ENCODE measurements around the gene CCL23.
"Not testable (repeated sequence)": the region's sequence is repeated elsewhere in the genome, so short reads cannot be mapped to it uniquely, and the experiment has no call there.

Gene CCL23, protein sequence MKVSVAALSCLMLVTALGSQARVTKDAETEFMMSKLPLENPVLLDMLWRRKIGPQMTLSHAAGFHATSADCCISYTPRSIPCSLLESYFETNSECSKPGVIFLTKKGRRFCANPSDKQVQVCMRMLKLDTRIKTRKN

DNA sequence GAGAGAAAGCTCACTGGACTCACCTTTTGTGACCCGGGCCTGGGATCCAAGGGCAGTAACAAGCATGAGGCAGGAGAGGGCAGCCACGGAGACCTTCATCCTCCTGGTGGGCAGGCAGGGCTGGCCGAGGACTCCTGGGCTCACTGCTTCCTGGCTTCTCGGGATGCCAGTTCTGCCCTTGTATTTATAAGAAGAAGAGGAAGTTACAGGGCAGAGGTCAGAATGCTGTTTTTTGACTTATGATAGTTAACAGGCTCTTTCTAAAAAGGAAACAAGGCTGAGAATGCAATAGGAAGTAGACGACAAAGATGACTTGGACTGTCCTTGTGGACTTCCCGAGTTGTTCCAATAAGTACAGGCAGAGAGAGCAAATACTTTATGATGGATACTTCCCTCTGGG lies at the start of gene CCL23:
CCL23 (minus strand) TSS at position 174 of the 400 bp plus-strand sequence; CDS start at position 99, 75 bp downstream.
- DNase-seq (ENCODE audit: low read depth), result no peak

DNA sequence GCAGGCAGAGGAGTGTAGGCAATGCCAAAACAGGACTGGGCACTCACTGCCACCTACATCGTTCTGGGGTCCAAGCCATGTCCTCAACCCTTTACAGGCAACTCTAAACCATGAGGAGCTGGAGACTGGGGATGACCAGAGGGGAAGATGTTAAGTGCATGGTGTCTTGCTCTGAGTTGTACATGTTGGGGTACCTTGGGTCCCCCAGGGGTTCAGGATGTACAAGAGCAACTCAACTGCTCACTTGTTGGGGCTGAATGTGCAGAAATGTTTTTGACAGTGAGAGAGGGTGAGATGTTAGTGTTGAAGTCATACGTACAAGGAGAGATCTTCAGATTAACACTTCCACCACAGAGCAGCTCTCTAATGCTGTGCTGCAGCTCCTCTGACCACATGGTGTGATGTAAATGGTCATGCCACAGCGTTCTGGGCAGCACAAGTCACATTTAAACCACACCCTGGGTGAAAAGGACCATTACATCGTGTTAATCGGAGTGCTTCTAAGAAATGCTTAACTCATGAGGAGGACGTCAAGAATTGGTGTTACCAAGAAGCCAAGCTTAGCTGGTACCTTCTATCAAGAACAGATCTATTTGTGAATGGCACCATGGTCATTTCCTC lies 48.7 kb upstream of the CCL23 start:
- no peak for DNase-seq (ENCODE audit: low read depth)

DNA sequence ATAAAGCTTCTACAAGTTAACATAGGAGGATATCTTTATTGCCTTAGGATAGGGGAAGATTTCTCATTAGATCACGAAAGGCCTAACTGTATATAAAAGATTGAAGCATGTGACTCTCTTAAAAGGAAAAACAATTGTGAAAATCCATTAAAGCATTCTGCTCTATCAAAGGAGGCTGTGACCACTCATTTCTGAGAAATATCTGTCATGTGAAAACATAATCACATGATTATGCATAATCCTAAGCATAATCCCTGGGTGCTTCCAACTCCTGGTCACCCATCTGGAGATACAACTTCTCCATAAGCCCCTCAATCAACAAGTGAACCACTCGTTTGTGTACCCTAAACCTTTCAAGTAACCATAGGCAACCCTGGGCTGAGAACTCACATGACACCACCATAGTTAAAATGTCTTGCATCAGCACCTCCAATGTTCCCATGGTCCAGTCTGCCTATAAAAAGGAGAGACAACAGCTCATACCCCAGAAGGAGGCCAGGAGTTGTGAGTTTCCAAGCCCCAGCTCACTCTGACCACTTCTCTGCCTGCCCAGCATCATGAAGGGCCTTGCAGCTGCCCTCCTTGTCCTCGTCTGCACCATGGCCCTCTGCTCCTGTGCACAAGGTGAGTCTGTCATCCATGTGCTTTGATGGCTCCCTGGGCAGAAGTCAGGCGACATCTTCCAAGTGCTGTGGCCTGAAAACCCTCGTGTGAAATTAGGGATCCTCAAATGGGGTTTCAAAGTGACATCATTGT lies 46.2 kb upstream of the CCL23 start, which contains the start of gene CCL18:
CCL18 (plus strand) TSS at position 487 of the 756 bp plus-strand sequence; CDS start at position 558, 71 bp downstream.
- no peak for DNase-seq (ENCODE audit: low read depth)

DNA sequence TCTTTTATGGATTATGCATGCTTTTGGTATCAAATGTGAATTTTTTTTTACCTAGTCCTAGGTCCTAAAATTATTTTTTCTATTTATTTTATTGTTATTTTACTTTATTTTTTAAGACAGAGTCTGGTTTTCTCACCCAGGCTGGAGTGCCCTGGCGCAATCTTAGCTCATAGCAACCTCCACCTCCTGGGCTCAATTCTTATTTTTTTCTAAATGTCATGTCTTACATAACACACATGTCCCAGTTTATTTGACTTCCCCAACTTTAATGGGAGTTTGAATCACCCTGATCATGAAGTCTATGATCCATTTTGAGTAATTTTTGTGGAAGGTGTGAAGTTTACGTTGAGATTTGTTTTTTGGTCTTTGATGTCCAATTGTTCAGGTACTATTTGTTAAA lies 43.0 kb upstream of the CCL23 start:
- DNase-seq (ENCODE audit: low read depth), result no peak

DNA sequence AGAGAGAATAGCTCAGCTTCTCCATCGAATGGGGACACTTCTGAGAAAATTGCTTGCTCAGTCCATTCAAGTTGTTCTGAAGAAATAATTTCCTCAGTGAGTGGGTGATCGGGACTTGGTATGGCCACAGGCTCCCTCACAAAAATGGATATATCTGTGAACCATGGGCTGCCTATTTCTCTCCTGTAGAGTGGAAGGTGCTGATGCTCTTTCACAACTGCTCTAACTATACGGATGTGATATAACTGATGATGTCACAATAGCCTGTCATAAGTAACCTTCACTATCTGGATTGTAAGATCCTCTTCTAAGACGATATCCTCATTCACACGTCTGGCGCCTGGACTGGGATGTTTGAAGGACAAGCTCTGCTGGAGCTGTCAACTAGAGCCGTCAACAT lies 41.6 kb upstream of the CCL23 start:
- no peak for DNase-seq (ENCODE audit: low read depth)

DNA sequence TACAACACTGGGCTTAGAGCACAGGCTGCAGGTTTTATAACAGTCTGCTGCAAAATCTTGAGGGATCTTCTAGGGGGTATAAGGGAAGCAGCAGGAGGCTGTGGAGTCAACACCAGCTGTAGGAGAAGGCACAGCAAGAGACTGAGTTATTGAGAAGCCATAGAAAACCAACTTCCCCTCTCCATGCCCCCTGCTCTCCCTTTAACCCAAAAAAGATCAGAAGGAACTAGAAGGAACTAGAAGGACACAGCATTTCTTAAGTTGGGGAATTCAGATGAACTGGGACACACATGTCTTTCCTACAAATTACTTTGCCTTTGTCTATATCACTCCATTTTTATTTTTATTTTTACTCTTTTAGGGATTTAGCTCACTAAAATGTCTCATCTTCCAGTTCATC lies 40.1 kb upstream of the CCL23 start:
- no peak for DNase-seq (ENCODE audit: low read depth)

DNA sequence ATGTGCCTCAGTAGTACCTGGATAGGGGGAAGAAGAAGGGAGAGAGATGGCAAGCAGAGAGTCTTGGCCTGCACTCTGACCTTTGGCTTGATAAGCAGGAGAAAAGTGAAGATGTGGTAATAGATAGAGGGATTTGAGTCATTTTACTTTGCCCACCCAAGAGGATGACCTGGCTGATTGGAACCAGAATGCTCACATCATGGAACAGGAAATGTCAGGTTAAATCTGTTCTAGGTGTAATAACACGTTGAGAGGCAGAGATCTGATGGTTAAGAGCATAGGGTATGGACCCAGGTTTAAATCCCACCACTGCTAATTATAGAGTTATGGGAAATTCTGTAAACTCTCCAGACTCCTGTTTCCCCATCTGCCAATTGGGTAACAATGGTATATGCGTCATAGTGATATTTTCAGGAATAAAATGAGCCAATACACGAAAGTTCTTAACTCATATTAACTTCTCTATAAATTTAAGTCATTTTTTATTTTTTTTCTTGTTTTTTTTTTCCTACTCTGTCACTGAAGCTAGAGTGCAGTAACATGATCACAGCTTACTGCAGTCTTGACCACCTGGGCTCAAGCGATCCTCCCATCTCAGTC lies 38.2 kb upstream of the CCL23 start:
- no peak for DNase-seq (ENCODE audit: low read depth)

DNA sequence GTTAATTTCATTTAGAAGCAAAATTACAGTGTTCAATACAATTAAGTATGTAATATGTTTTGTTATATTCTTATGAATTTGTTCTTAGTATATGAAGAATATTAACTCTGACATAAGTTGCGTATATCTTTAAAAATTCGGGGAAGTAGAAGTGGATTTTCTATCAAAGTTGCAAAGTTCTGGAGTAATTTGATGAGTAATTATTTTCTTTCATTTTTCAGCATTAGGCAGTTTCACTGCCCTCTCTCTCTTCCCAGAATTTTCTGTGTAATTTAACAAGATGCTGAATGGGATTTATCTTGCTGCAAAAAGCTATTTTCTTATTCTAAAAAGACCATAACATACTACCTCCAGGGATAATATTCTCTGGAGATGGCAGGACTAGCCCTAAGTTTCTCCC lies 37.4 kb upstream of the CCL23 start:
- no peak for DNase-seq (ENCODE audit: low read depth)

DNA sequence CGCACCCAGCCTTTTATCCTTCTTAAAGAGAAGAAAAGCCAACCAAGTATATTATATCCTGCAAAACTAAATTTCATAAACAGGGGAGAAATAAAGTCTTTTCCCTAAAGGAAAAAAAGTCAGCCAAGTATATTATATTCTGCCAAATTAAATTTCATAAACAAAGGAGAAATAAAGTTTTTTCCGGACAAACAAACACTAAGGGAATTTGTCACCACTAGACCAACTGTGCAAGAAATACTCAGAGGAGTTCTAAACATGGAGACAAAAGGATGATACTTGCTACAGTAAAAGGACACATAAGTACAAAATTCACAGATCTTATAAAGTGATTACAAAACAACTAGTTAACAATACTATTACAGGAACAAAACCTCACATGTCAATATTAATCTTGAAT lies 31.9 kb upstream of the CCL23 start:
- DNase-seq (ENCODE audit: low read depth), result no peak

DNA sequence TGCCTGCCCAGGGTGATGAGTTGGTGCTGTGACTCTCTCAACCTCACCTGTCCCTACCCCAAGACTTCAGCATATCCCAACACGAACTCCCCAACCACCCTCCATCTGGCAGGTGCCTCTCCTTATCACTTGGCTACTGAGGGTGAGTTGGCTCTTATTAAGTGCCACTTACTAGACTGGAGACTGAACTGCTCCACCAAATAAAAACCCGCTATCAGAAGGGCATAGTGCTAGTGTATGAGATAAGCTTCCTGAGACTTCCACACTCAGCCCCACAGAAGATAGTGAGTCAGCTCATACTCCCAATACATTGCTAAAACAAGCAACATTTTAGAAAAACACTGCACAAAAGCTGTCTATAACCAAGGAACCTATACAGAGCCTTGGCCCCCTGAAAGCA lies 30.3 kb upstream of the CCL23 start:
- no peak for DNase-seq (ENCODE audit: low read depth)

DNA sequence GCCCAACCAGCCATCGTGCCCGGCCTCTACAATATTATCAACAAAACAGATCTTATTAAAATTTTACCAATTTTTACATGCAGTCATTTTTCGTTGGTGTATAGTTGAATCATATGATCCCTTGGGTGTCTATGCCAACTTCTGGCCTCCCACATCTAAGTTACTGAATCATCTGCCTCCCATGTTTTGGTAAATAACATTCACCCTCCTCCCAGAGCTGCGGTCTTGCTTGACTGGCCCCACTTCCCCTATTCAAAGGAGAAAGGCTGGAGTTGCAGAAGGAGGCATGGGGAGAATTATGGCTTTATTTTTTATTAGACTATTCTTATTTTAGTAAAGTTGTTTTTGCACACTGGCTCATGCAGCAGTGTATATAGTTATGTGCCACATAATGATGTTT lies 18.5 kb upstream of the CCL23 start:
- no peak for DNase-seq (ENCODE audit: low read depth)

DNA sequence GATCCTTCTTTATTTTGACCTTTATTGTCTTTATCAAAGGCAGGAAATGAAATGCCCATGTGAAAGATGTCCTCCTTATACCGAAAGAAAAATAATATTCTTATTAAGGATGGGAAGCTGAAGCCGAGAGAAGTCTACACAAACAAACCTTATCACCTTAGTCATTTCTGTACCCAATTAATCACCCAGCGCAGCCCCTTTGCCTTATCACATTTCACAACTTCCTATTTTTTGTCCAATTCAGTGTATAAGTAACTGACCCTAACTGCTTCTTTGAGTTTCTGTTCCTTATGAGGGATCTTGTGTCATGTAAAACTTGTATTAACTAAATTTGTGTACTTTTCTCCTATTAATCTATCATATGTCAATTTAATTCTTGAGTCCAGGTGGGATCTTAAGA lies 16.4 kb upstream of the CCL23 start:
- no peak for DNase-seq (ENCODE audit: low read depth)

DNA sequence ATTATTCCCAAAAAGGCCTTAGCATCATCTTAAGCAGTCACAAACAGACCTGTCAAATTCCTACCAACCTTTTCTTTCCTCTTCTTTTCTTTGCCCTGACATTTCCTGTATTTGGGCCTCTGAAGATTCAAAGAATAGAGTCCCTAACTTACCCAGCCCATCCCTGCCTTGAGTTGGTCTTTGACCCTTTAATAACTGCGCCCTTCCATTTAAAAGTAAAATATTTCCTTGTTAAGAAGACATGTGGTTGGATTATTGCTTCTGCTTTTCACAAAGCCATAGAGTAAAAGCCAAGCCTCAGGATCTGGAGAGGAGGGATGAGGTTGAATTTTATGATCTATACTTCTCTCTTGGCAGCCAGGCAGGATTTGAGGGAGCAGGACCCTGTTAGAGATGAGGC lies 13.2 kb upstream of the CCL23 start:
- DNase-seq (ENCODE audit: low read depth), result no peak

DNA sequence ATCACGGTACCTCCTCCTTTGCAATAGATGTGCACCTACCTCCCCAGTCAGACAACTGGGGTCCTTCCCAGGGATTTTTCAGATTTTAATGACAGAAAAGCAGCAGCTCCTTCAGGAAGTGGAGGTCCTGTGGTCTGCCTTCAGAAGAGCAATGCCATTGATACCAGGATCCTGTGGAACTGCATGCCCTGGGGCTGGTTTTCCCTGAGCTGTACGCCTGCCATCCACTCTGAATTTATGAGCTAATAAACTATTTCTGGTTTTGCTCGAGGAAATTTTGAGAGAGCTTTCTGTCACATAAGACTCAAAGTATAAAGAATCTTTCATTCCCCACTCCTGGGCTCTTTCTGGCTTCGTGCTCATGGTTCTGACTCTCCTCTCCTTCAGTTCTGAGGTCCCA lies 10.0 kb upstream of the CCL23 start:
- no peak for DNase-seq (ENCODE audit: low read depth)

DNA sequence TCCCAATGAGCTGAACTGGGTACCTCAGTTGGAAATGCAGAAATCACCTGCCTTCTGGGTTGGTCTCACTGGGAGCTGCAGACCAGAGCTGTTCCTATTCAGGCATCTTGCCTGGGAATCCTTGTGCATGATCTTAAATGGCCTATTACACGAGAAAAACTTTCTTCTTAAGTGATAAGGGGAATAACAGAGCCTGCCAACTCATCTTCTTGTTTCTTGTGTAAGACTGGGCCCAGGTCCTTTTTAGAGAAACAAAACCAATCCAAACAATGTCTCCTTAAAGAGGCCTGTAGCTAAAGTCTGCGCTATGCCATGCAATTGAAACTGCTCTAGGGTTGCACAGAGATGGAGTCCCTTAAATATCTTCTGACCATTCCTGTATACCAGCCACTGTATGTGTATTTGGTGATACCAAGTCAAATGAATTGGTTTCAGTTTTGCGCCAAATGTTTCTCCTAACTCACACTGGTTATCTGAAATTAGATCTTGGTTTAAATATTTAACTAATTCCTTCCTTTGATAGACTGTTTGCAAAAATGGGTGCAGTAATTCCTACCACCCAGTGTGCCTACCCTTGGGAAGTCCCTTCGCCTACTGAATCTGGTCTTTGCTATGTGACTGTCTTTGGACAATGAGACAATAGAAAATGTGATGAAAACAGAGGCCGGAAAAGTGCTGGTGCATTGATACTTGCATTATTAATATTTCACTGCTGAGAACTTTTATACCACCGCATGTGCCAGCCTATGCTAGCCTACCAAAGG lies 6.5 kb upstream of the CCL23 start:
- DNase-seq (ENCODE audit: low read depth), result no peak

DNA sequence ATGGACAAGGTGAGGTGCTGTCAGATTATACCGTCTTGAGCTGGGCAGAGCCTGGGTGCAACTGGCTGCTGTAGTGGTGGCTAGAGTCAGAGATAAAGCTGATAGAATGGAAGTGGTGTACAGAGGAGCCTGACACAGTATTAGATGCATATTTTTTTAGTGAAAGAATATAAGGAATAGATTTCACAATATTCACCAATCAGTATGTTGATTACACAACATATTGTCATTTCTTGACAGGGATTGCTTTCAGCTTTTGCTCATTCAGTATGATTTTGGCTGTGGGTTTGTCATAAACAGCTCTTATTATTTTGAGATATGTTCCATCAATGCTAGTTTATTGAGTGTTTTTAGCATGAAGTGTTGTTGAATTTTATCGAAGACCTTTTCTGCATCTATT lies 1.7 kb upstream of the CCL23 start:
- DNase-seq (ENCODE audit: low read depth), result no peak

DNA sequence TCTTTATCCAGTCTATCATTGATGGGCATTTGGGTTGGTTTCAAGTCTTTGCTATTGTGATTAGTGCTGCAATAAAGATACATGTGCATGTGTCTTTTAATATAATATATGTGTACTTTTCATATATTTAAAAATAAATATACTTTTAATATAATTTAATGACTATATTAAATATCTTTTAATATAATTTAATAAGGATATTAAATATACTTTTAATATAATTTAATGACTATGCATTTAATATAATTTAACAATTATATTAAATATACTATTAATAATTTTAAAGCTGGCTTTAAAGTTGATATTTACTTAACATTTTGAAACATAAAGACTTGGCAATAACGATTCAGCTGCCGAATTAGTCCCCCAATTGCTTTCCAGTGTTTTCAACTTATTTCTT lies 1.2 kb downstream of the CCL23 start:
- no peak for DNase-seq (ENCODE audit: low read depth)

DNA sequence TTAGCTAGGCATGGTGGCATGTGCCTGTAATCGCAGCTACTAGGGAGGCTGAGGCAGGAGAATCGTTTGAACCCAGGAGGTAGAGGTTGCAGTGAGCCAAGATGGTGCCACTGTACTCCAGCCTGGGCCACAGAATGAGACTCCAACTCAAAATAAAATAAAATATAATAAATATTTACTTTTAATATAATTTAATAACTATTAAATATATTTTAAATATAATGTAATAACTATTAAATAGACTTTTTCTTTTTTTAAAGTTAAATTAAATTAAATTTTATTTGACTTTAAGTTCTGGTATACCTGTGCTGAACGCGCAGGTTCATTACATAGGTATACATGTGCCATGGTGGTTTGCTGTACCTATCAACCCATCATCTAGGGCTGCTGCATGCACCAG lies 1.9 kb downstream of the CCL23 start:
- DNase-seq (ENCODE audit: low read depth), result not testable (repeated sequence)

DNA sequence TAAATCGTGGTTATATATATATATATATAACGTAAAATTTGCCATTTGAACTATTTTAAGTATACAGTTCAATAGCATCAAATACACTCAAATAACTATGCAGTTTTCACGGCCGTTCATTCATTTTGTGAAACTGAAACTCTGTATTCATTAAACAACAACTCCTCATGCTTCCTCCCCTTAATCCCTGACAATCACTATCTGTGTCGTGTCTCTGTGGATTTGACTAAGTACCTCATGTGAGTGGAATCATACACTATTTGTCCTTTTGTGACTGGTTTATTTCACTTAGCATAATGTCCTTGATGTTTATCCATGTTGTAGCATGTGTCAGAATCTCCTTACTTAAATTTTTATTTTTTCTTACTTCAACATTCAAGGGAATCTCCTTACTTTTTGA lies 2.8 kb downstream of the CCL23 start:
- no peak for DNase-seq (ENCODE audit: low read depth)

DNA sequence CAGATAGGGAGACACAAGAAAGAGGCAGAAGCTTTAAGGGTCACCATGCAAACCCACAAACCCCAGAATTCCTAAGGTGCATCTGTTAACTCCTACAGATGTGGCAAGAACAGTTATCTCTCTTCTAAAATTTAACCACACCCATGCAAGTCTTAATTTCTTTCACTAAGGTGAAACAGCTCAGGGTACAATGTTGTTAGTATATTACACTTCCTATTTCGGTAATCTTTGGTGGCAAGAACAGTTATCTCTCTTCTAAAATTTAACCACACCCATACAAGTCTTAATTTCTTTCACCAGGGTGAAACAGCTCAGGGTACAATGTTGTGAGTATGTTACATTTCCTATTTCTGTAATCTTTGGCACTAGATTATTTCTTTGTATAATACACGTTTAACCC lies 6.6 kb downstream of the CCL23 start:
- DNase-seq (ENCODE audit: low read depth), result no peak

DNA sequence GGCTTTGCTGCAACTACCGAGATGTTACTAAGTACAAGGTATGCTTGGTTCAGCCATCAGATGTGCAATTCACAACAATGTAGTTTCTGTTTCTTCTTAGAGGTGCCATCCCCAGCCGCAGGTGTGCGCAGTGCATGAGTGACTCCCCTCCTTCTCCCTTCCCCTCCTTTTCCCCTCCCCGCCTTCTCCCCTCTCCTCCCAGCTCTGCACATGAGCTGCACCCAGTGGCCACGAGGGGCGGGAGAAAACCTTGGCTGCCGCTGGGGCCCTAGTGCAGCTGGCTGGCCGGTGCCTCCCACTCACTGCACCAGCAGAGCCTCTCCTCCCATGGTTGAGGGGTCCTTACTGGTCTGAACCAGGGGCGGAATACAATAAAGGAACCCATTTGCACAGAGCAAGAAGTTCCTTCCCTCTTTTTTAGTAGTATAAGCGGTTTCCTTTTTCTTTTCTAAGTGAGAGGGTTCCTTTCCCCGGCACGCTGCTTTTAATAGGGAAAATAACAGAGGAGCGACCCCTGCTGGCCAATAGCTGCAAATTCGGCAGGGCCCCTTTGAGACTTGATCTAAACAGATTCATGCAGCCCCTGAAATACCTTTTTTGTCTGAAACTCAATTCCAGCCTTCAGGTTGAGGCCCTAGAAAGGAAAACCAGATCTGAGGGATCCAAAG lies 8.6 kb downstream of the CCL23 start:
- no peak for DNase-seq (ENCODE audit: low read depth)

DNA sequence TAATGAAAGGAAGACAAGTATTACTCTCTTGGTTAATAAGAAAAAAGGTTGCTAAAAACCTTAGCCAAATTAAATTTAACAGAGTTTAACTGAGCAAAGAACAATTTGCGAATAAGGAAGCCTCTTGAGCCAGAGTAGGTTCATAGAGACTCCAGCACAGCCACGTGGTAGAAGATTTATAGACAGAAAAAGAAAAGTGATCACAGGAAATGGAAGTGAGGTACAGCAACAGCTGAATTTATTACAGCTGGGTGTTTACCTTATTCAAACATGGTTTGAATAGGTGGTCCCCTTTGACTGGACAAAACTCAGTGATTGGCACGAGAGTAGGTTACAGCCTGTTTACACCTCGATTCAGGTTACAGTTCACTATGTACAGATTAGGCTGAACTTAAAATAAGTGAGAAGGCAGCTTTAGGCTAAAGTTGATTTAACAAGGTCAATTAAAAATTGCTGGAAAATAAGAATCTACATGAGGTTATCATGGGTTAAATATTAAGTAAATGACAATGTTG lies 13.1 kb downstream of the CCL23 start:
- DNase-seq (ENCODE audit: low read depth), result no peak

All from GM04503 (cell line).